CD14-positive monocyte (primary cell): ENCODE data around the gene OR2T11. TPM values are rescaled to one million over a fixed set of nuclear protein-coding genes. Genes with fewer than 3 reads are reported as not detected.
A peak's percentile ranks its signal among the peaks of the same experiment; 100 is the strongest.

Experiments used
- DNase-seq, 3 donors: peaks; one replicate each; pipeline ENCODE4 v3.0.0-alpha.2; 2011 to 2022
- H2AFZ ChIP-seq: 2 replicates; pipeline ENCODE4 v1.6.0; 2012; ENCODE audit warnings: mild to moderate bottlenecking, low read depth, low read length, inconsistent platforms; ENCODE audit not compliant: insufficient read depth, poor library complexity, severe bottlenecking
- H3K27ac ChIP-seq, 2 donors: 1 replicate in 1 of 2; 2 replicates in 1 of 2; pipeline ENCODE4 v1.5.1; 2012 to 2013; ENCODE audit warnings: low read length in 2 of 2, control low read depth in 1 of 2, inconsistent platforms in 1 of 2, low read depth in 1 of 2, mild to moderate bottlenecking in 1 of 2
- H3K27me3 ChIP-seq, 2 donors: one replicate each; pipeline versions ENCODE4 v1.6.0 to v1.6.1; 2011 to 2013; ENCODE audit warnings: low read length in 2 of 2; ENCODE audit not compliant: control insufficient read depth in 2 of 2, insufficient read depth in 2 of 2
- H3K36me3 ChIP-seq, 2 donors: replicated peaks in 1 of 2; 1 replicate in 1 of 2; 2 replicates in 1 of 2; pipeline versions ENCODE4 v1.5.1 to v1.6.1; 2012 to 2013; ENCODE audit warnings: low read length in 2 of 2, control low read depth in 1 of 2, inconsistent platforms in 1 of 2, mild to moderate bottlenecking in 1 of 2; ENCODE audit not compliant: insufficient read depth in 2 of 2, control insufficient read depth in 1 of 2
- H3K4me1 ChIP-seq, 2 donors: 1 replicate in 1 of 2; 2 replicates in 1 of 2; pipeline versions ENCODE4 v1.5.1 to v1.6.1; 2012 to 2013; ENCODE audit warnings: low read length in 2 of 2, control low read depth in 1 of 2, inconsistent platforms in 1 of 2, mild to moderate bottlenecking in 1 of 2, moderate library complexity in 1 of 2; ENCODE audit not compliant: insufficient read depth in 2 of 2, control insufficient read depth in 1 of 2
- H3K4me2 ChIP-seq: replicated peaks from 2 replicates; pipeline ENCODE3; 2012; ENCODE audit warnings: low read length, moderate library complexity, mild to moderate bottlenecking; ENCODE audit not compliant: poor library complexity, severe bottlenecking; ENCODE audit errors: extremely low read depth
- H3K4me3 ChIP-seq, 3 experiments: fragments of 200-600 bp in 1 of 3; sonication (generic) in 1 of 3; replicated peaks in 1 of 3; 1 replicate in 2 of 3; 2 replicates in 1 of 3; pipeline ENCODE4 v1.5.1; 2011 to 2013; ENCODE audit warnings: low read length in 3 of 3, mild to moderate bottlenecking in 3 of 3, control low read depth in 2 of 3, low read depth in 2 of 3, inconsistent platforms in 1 of 3, moderate library complexity in 1 of 3
- H3K79me2 ChIP-seq: 2 replicates; pipeline ENCODE4 v1.6.0; 2012; ENCODE audit warnings: mild to moderate bottlenecking, control low read depth, inconsistent platforms, low read length, moderate library complexity; ENCODE audit not compliant: insufficient read depth
- H3K9ac ChIP-seq: 2 replicates; pipeline ENCODE4 v1.6.0; 2017; ENCODE audit warnings: low read length, mild to moderate bottlenecking; ENCODE audit not compliant: insufficient read depth, poor library complexity, severe bottlenecking
- H3K9me3 ChIP-seq, 2 donors: replicated peaks in 1 of 2; 1 replicate in 1 of 2; 2 replicates in 1 of 2; pipeline versions ENCODE4 v1.5.1 to v1.6.1; 2012 to 2013; ENCODE audit warnings: low read length in 2 of 2, control low read depth in 1 of 2; ENCODE audit not compliant: control insufficient read depth in 1 of 2, insufficient read depth in 1 of 2
- H4K20me1 ChIP-seq: 2 replicates; pipeline ENCODE4 v1.6.0; 2012; ENCODE audit warnings: mild to moderate bottlenecking, low read length, control low read depth, moderate library complexity; ENCODE audit not compliant: insufficient read depth
- H3K27ac Mint-ChIP-seq, 7 donors: one replicate each; pipeline ENCODE4 v1.8.0; 2020; ENCODE audit warnings: mild to moderate bottlenecking in 7 of 7, mixed read lengths in 7 of 7, moderate library complexity in 6 of 7, inconsistent platforms in 2 of 7
- H3K27me3 Mint-ChIP-seq, 3 donors: one replicate each; pipeline ENCODE4 v1.8.0; 2021 to 2022; ENCODE audit warnings: low read depth in 3 of 3, mild to moderate bottlenecking in 3 of 3, mixed read lengths in 3 of 3, moderate library complexity in 3 of 3, inconsistent platforms in 1 of 3
- H3K36me3 Mint-ChIP-seq, 2 donors: one replicate each; pipeline ENCODE4 v1.8.0; 2020; ENCODE audit warnings: mixed read lengths in 2 of 2, inconsistent platforms in 1 of 2, mild to moderate bottlenecking in 1 of 2
- H3K4me1 Mint-ChIP-seq: one replicate; pipeline ENCODE4 v1.8.0; 2020; ENCODE audit warnings: mild to moderate bottlenecking, mixed read lengths
- H3K4me3 Mint-ChIP-seq, 2 donors: one replicate each; pipeline ENCODE4 v1.8.0; 2020; ENCODE audit warnings: mild to moderate bottlenecking in 2 of 2, mixed read lengths in 2 of 2, moderate library complexity in 1 of 2
- H3K9me3 Mint-ChIP-seq, 7 donors: one replicate each; pipeline ENCODE4 v1.8.0; 2020 to 2022; ENCODE audit warnings: mixed read lengths in 7 of 7, mild to moderate bottlenecking in 6 of 7, moderate library complexity in 6 of 7, inconsistent platforms in 2 of 7
- CTCF ChIP-seq: fragments of 200-600 bp; IDR thresholded peaks from one replicate; pipeline ENCODE4 v1.8.0; 2022; ENCODE audit warnings: antibody characterized with exemption, mild to moderate bottlenecking
- WGBS: methylation state at CpG from one replicate; pipeline ENCODE4 v1.1.5; 2013; ENCODE audit warnings: missing lambda C conversion rate; ENCODE audit not compliant: insufficient coverage; 5-methylcytosine and 5-hydroxymethylcytosine counted together
- intact Hi-C, 2 donors: fragments of 100-400 bp; cut with micrococcal nuclease; formaldehyde crosslinking; loops; one replicate each; pipeline versions ENCODE4 v1.15.0 to v1.15.1; 2023
- polyA plus RNA-seq, 3 donors: library from polyadenylated mRNA; depleted of rRNA in 1 of 3; unstranded in 2 of 3; stranded (reverse) in 1 of 3; fragments of 300-500 nt in 2 of 3; fragments of >200 nt in 1 of 3; fragmentation: Illumina TruSeq in 2 of 3; gene quantifications; 1 replicate in 2 of 3; 2 replicates in 1 of 3; pipeline ENCODE4 v1.2.3, GENCODE V29; 2012 to 2021

The OR2T11 gene
- polyA plus RNA-seq, 3 donors: not detected

- Histone ChIP-seq H4K20me1 (no peaks in the 10 kb centered on the region), H3K79me2 (no peaks in the 10 kb centered on the region), H3K4me2 (no peak overlapping the region), H3K9ac (no peak overlapping the region), H3K4me1 (no peaks in the 10 kb centered on the region), H2AFZ (peak overlapping the region; percentile 37), H3K9me3 (no peaks in the 10 kb centered on the region), H3K27me3 (no peaks in the 10 kb centered on the region), H3K4me3 (no peak overlapping the region), H3K36me3 (no peaks in the 10 kb centered on the region), H3K27ac (no peak overlapping the region)
- H3K9me3 Mint-ChIP-seq: no peaks in the 10 kb centered on the region
- WGBS: 80% methylated on average over 2 of the region's 4 CpGs
- peaks cover 0 to 4% (median 1%) of the 10 kb centered on the region in 3 donors for H3K27me3 Mint-ChIP-seq
- peak overlapping the region in 1 of 7 donors; percentile 71 for H3K27ac Mint-ChIP-seq
- peaks cover 2% of the 10 kb centered on the region for H3K4me1 Mint-ChIP-seq
- intact Hi-C loops: no loop called here
- no peaks in the 10 kb centered on the region for H3K36me3 Mint-ChIP-seq
- H3K4me3 Mint-ChIP-seq: no peak overlapping the region
- no peak for TF ChIP-seq CTCF
- no peak for DNase-seq
Measured at GRCh38 chr1:248611883-248612414, 22.9 kb downstream of the OR2T11 start.

- no peak overlapping the region for H2AFZ ChIP-seq
- H3K79me2 ChIP-seq: no peaks in the 10 kb centered on the region
- WGBS: no CpG with 5 or more reads among the region's 3 CpGs
- H3K4me1 ChIP-seq: no peaks in the 10 kb centered on the region
- Mint-ChIP-seq H3K36me3 (no peaks in the 10 kb centered on the region), H3K4me3 (no peak overlapping the region), H3K27ac (no peak overlapping the region), H3K9me3 (no peaks in the 10 kb centered on the region), H3K4me1 (peaks cover 2% of the 10 kb centered on the region), H3K27me3 (peaks cover 0 to 4% (median 1%) of the 10 kb centered on the region in 3 donors)
- no peaks in the 10 kb centered on the region for H3K9me3 ChIP-seq
- intact Hi-C loops: no loop called here
- H3K4me3 ChIP-seq: no peak overlapping the region
- H3K27ac ChIP-seq: no peak overlapping the region
- no peak overlapping the region for H3K4me2 ChIP-seq
- no peak for DNase-seq
- H4K20me1 ChIP-seq: no peaks in the 10 kb centered on the region
- H3K36me3 ChIP-seq: no peaks in the 10 kb centered on the region
- no peak for TF ChIP-seq CTCF
- H3K27me3 ChIP-seq: no peaks in the 10 kb centered on the region
- H3K9ac ChIP-seq: no peak overlapping the region
Measured at GRCh38 chr1:248610301-248610700, 24.6 kb downstream of the OR2T11 start.
